NCI-H2171 treated with DMSO at 0.1 percent for 48 hours (cell line): ENCODE data around the gene LRRC43.
"Not testable (repeated sequence)": the region's sequence is repeated elsewhere in the genome, so short reads cannot be mapped to it uniquely, and the experiment has no call there.

Experiments used
- DNase-seq: peaks from one replicate; lab custom pipeline; 2025; lab: John Stamatoyannopoulos, UW

The LRRC43 gene

DNA sequence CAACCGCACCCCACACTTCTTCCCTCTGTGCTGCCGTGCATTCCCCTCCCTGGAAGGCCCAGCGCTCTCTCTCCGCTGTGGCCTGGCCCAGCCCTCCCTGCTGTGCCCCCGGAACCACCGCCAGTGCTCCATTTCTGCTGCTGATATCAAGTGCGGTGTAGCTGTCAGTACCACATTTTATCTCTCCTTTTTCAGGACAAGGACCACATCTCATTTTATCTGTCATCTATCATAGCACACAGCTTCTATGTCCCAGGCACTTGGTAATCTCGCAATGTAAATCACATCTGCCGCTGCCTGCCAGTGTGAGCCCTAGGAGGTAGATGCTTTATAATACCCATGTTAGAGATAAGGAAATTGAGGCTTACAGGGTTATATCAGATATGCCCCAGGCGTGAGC, 27.2 kb upstream of the LRRC43 start:
- no peak for DNase-seq

- DNase-seq, result no peak
Observed at GRCh38 chr12:122158700-122159285, 24.1 kb upstream of the LRRC43 start.

GRCh38 chr12:122159882-122160281, 23.0 kb upstream of the LRRC43 start:
- peak; percentile 11 for DNase-seq

- DNase-seq, result no peak
Observed at GRCh38 chr12:122160761-122161160, 22.2 kb upstream of the LRRC43 start.

DNA sequence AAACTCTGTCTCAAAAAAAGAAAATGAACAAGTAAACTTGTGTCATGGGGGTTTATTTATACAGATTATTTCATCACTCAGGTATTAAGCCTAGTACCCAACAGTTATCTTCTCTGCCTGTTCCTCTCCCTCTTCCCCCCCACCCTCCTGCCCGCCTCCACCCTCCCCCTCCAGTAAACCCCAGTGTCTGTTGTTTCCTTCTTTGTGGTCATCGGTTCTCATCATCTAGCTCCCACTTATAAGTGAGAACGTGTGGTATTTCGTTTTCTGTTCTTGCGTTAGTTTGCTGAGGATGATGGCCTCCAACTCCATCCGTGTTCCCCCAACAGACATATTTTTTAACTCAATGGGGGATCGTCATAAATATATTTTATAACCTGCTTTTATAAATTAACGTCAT, 21.2 kb upstream of the LRRC43 start:
- DNase-seq, result no peak

GRCh38 chr12:122162976-122163375, 19.9 kb upstream of the LRRC43 start:
- no peak for DNase-seq

- peak; percentile 42 for DNase-seq
Observed at GRCh38 chr12:122166422-122167349, 16.2 kb upstream of the LRRC43 start.

GRCh38 chr12:122167356-122167925, 15.5 kb upstream of the LRRC43 start:
- no peak for DNase-seq

DNA sequence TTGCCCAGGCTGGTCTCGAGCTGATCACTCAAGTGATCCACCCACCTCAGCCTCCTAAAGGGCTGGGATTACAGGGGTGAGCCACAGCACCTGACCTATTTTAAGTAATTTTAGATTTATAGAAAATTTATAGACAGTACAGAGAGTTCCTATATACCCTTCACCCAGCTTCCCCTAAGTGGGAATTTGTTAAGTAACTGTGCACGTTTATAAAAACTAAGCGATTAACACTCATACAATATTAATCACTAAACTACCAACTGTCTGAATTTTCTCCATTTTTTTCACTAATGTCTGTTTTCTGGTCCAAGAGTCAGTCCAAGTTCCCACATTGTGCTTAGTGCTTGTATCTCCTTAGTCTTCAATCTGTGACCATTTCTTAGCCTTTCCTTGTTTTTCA, 14.4 kb upstream of the LRRC43 start:
- DNase-seq, result no peak

- DNase-seq, result no peak
Observed at GRCh38 chr12:122171399-122171798, 11.5 kb upstream of the LRRC43 start.

- DNase-seq, result no peak
Observed at GRCh38 chr12:122172262-122172939, 10.5 kb upstream of the LRRC43 start.

- DNase-seq, result no peak
Observed at GRCh38 chr12:122174155-122174845, 8.6 kb upstream of the LRRC43 start, which contains the start of gene IL31. IL31 (minus strand) TSS chr12:122174221; CDS start chr12:122174172, 49 bp downstream.

- not testable (repeated sequence) for DNase-seq
Observed at GRCh38 chr12:122176473-122176872, 6.5 kb upstream of the LRRC43 start.

- no peak for DNase-seq
Observed at GRCh38 chr12:122183588-122183940, 641 bp downstream of the LRRC43 start.

DNA sequence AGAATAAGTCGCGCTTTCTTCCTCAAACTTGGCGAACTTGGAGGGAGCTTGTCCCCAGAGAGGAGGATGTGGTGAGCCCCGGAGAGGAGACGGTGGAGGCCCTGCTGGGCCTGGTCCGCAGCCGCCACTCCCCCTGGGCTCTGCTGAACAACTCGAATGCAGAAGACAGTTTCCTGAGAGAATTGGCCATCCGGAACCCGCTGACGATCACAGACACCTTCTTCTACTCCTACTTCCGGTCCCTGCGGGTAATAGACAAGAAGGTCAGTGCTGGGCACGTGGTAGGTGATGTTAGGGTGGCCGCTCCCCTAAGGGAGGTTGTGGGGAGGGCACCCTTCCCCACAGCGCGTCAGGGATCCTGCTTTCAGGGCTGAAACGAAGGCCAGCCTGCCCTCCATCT, 1.6 kb downstream of the LRRC43 start:
- no peak for DNase-seq

- DNase-seq, result no peak
Observed at GRCh38 chr12:122185079-122185478, 2.2 kb downstream of the LRRC43 start.

- no peak for DNase-seq
Observed at GRCh38 chr12:122185494-122186082, 2.7 kb downstream of the LRRC43 start.

- DNase-seq, result no peak
Observed at GRCh38 chr12:122187466-122187865, 4.5 kb downstream of the LRRC43 start.

- DNase-seq, result no peak
Observed at GRCh38 chr12:122189626-122190475, 6.9 kb downstream of the LRRC43 start.

DNA sequence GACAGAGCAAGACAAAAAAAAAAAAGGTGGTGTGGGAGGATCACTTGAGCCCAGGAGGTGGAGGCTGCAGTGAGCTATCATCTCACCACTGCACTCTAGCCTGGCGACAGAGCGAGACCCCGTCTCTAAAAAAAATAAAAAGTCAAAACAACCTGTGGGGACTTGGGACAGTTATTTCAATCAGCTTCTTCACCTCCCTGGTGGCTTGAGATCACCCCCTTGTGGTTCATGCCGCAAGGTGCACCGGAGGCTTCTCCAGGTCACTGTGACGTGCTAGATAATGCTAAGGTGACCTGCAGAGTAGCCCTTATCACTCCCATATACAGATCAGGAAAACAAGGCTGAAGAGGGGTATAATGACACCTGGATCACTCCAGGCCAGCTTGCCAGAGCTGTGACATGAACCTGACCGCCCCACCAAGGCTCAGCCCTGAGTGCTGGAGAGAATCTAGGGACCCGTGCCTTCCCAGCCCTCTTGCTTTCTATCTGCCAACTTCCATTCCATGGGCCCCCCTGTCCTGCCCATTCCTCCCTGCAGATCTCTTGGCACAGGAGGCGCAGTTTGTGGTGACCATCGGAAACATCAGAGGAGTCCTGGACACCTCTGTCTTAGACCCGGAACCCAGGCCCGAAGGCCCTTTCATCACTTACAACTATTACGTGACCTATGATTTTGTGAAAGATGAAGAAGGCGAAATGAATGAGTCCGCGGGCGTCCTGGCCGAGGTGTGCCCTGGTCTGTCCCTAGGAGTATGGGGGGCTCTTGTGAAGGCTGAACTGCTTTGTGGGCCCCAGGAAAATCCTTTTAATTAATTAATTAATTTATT, 8.1 kb downstream of the LRRC43 start:
- peak; percentile 39 for DNase-seq
